Tibial nerve (tissue), 4 donors: Measurements from ENCODE around the gene YIPF4. TPM values are rescaled to one million over a fixed set of nuclear protein-coding genes. Genes with fewer than 3 reads are reported as not detected.

Experiments used
- total RNA-seq, 4 donors: library from RNA; depleted of rRNA; stranded (reverse); fragments of >200 nt; gene quantifications; one replicate each; pipeline ENCODE4 v1.1.0, GENCODE V29; 2016

The YIPF4 gene
- total RNA-seq, 4 donors from 2014 or later: 14.1 to 28.2 (median 21.5) TPM

Other genes with a start within 250 kb of the YIPF4 start
- 10 to 100 TPM; 31.6 to 59.2 (median 50.6) TPM for gene DPY30, start 238.1 kb upstream of the YIPF4 start, total RNA-seq
- gene SPAST, start 214.3 kb upstream of the YIPF4 start, total RNA-seq: 10 to 100 TPM; 18.6 to 32.3 (median 25.2) TPM
- gene SLC30A6, start 112.0 kb upstream of the YIPF4 start, total RNA-seq: 10 to 100 TPM; 15.1 to 25.8 (median 19.2) TPM
- gene NLRC4, start 13.0 kb upstream of the YIPF4 start, total RNA-seq: 1 to 10 TPM in 3 of 4 donors, under 1 TPM in 1; 0.21 to 3.6 (median 2.4) TPM
- gene BIRC6, start 79.1 kb downstream of the YIPF4 start, total RNA-seq: 100 to 1,000 TPM in 3 of 4 donors, 10 to 100 TPM in 1; 87.5 to 154 (median 124) TPM